HG03354 (cell line): Measurements from ENCODE around the gene LCE3A.
"Not testable (repeated sequence)": the region's sequence is repeated elsewhere in the genome, so short reads cannot be mapped to it uniquely, and the experiment has no call there.

Experiments used
- ATAC-seq: cut with Tn5 transposase; IDR thresholded peaks from one replicate; pipeline ENCODE4 v1.9.1; 2021; ENCODE audit warnings: mild to moderate bottlenecking; ENCODE audit not compliant: unreplicated experiment, poor library complexity, severe bottlenecking

Gene LCE3A

GRCh38 chr1:152579526-152579925 is 43.4 kb downstream of the LCE3A start:
- ATAC-seq = not testable (repeated sequence)

GRCh38 chr1:152577168-152577567 is 45.7 kb downstream of the LCE3A start:
- ATAC-seq = no peak
